ENCODE measurements around the gene SLC7A6OS.

SLC7A6OS gene

GRCh38 chr16:68319185-68319908 lies 8.6 kb upstream of the SLC7A6OS start:
- H3K36me3 Mint-ChIP-seq (ENCODE audit: low read depth): peaks cover 46% of the 10 kb centered on the region
- H3K4me3 Mint-ChIP-seq: no peak overlapping the region
- H3K27ac Mint-ChIP-seq: no peak overlapping the region
- no peak for TF ChIP-seq CTCF (IDR thresholded peaks at IDR 0.05; ENCODE audit: unreplicated experiment in 3 of 3)
- H3K27me3 Mint-ChIP-seq (ENCODE audit: low read depth): no peaks in the 10 kb centered on the region
- no peaks in the 10 kb centered on the region for H3K9me3 Mint-ChIP-seq
- no peaks in the 10 kb centered on the region for H3K4me1 Mint-ChIP-seq

- TF ChIP-seq CTCF (IDR thresholded peaks at IDR 0.05; ENCODE audit: unreplicated experiment in 3 of 3): no peak
- H3K27ac Mint-ChIP-seq: no peak overlapping the region
- H3K9me3 Mint-ChIP-seq: no peaks in the 10 kb centered on the region
- no peaks in the 10 kb centered on the region for H3K27me3 Mint-ChIP-seq (ENCODE audit: low read depth)
- peak overlapping the region in 2 of 3 experiments; percentile 74 to 78 for H3K4me3 Mint-ChIP-seq
- H3K36me3 Mint-ChIP-seq (ENCODE audit: low read depth): peaks cover 28% of the 10 kb centered on the region
- peaks cover 31% of the 10 kb centered on the region for H3K4me1 Mint-ChIP-seq
These were observed 2.4 kb upstream of the SLC7A6OS start for GRCh38 chr16:68313116-68313515.

GRCh38 chr16:68310437-68310773 lies 341 bp downstream of the SLC7A6OS start:
- no peak for TF ChIP-seq CTCF (IDR thresholded peaks at IDR 0.05; ENCODE audit: unreplicated experiment in 3 of 3)
- Mint-ChIP-seq H3K36me3 (ENCODE audit: low read depth) (peaks cover 28% of the 10 kb centered on the region), H3K4me3 (peak overlapping the region; percentile 96 to 100 (median 96)), H3K27me3 (ENCODE audit: low read depth) (no peaks in the 10 kb centered on the region), H3K9me3 (no peaks in the 10 kb centered on the region), H3K27ac (peak overlapping the region; percentile 85 to 98 (median 94)), H3K4me1 (peaks cover 31% of the 10 kb centered on the region)

GRCh38 chr16:68309799-68310198 lies 947 bp downstream of the SLC7A6OS start:
- Mint-ChIP-seq H3K4me1 (peaks cover 31% of the 10 kb centered on the region), H3K9me3 (no peaks in the 10 kb centered on the region), H3K36me3 (ENCODE audit: low read depth) (peaks cover 29% of the 10 kb centered on the region), H3K27me3 (ENCODE audit: low read depth) (no peaks in the 10 kb centered on the region), H3K27ac (peak overlapping the region in 2 of 3 experiments; percentile 71 to 94), H3K4me3 (peak overlapping the region; percentile 96 to 100 (median 96))
- TF ChIP-seq CTCF (IDR thresholded peaks at IDR 0.05; ENCODE audit: unreplicated experiment in 3 of 3): no peak

- Mint-ChIP-seq H3K4me3 (no peak overlapping the region), H3K36me3 (ENCODE audit: low read depth) (peaks cover 45% of the 10 kb centered on the region), H3K9me3 (no peaks in the 10 kb centered on the region), H3K27ac (no peak overlapping the region), H3K27me3 (ENCODE audit: low read depth) (no peaks in the 10 kb centered on the region), H3K4me1 (peaks cover 19% of the 10 kb centered on the region)
- TF ChIP-seq CTCF (IDR thresholded peaks at IDR 0.05; ENCODE audit: unreplicated experiment in 3 of 3): no peak
These were observed 4.1 kb downstream of the SLC7A6OS start for GRCh38 chr16:68306633-68307032.

Measured in nephron (organoid).